ENCODE data around the gene MAGIX.

The MAGIX gene

GRCh38 chrX:49174723-49175122, 12.2 kb downstream of the MAGIX start:
- DNase-seq (ENCODE audit: low read depth, low spot score): no peak
- no peak for TF ChIP-seq CTCF (IDR thresholded peaks at IDR 0.05; ENCODE audit: insufficient read depth, low read length, missing control alignments)
- CTCF ChIA-PET: no interaction called here
- no peak overlapping the region for H3K4me3 ChIP-seq (ENCODE audit: low read depth, low read length)
- POLR2A ChIA-PET: no interaction called here

GRCh38 chrX:49175435-49176274, 13.1 kb downstream of the MAGIX start:
- CTCF ChIA-PET: no interaction called here
- POLR2A ChIA-PET: no interaction called here
- H3K4me3 ChIP-seq (ENCODE audit: low read depth, low read length): no peak overlapping the region
- no peak for DNase-seq (ENCODE audit: low read depth, low spot score)
- no peak for TF ChIP-seq CTCF (IDR thresholded peaks at IDR 0.05; ENCODE audit: insufficient read depth, low read length, missing control alignments)

GRCh38 chrX:49176421-49177326, 14.1 kb downstream of the MAGIX start:
- ChIA-PET CTCF (interaction anchor here (1.2 kb wide), 1 partner anchor 12 kb away, joined by 3 read pairs; no protein-coding TSS in a partner anchor), POLR2A (no interaction called here)
- TF ChIP-seq CTCF (IDR thresholded peaks at IDR 0.05; ENCODE audit: insufficient read depth, low read length, missing control alignments): no peak
- no peak overlapping the region for H3K4me3 ChIP-seq (ENCODE audit: low read depth, low read length)
- no peak for DNase-seq (ENCODE audit: low read depth, low spot score)

GRCh38 chrX:49177338-49177833, 14.8 kb downstream of the MAGIX start:
- CTCF ChIA-PET: interaction anchor here (0.7 to 1.2 kb wide), 2 partner anchors 13 to 136 kb away, joined by 3 read pairs; no protein-coding TSS in a partner anchor

GRCh38 chrX:49177873-49178480, 15.4 kb downstream of the MAGIX start:
- TF ChIP-seq CTCF (IDR thresholded peaks at IDR 0.05; ENCODE audit: insufficient read depth, low read length, missing control alignments): no peak
- H3K4me3 ChIP-seq (ENCODE audit: low read depth, low read length): no peak overlapping the region
- POLR2A ChIA-PET: no interaction called here
- CTCF ChIA-PET: interaction anchor here (0.7 to 1.2 kb wide), 2 partner anchors 14 to 136 kb away, joined by 3 read pairs; no protein-coding TSS in a partner anchor
- no peak for DNase-seq (ENCODE audit: low read depth, low spot score)

More at GRCh38 chrX:49177338-49177833, 14.8 kb downstream of the MAGIX start:
- no peak for TF ChIP-seq CTCF (IDR thresholded peaks at IDR 0.05; ENCODE audit: insufficient read depth, low read length, missing control alignments)
- POLR2A ChIA-PET: no interaction called here
- no peak overlapping the region for H3K4me3 ChIP-seq (ENCODE audit: low read depth, low read length)
- no peak for DNase-seq (ENCODE audit: low read depth, low spot score)

Measured in AG04449 (cell line).